Muscle of leg (tissue), 16 donors: Measurements from ENCODE around the gene PATE4. TPM values are rescaled to one million over a fixed set of nuclear protein-coding genes. Genes with fewer than 3 reads are reported as not detected.
A peak's percentile ranks its signal among the peaks of the same experiment; 100 is the strongest.

Source experiments
- DNase-seq: peaks from one replicate; pipeline ENCODE4 v3.0.0; 2013
- H3K27ac ChIP-seq: one replicate; pipeline ENCODE4 v1.5.1; 2013; ENCODE audit warnings: mild to moderate bottlenecking, low read length, control low read depth
- H3K27me3 ChIP-seq: one replicate; pipeline ENCODE4 v1.6.1; 2013; ENCODE audit warnings: low read length; ENCODE audit not compliant: control insufficient read depth, insufficient read depth
- H3K36me3 ChIP-seq: one replicate; pipeline ENCODE4 v1.6.1; 2013; ENCODE audit warnings: low read length; ENCODE audit not compliant: control insufficient read depth, insufficient read depth
- H3K4me1 ChIP-seq: one replicate; pipeline ENCODE4 v1.6.1; 2013; ENCODE audit warnings: low read length; ENCODE audit not compliant: control insufficient read depth, insufficient read depth
- H3K4me3 ChIP-seq: one replicate; pipeline ENCODE4 v1.5.1; 2013; ENCODE audit warnings: low read length, control low read depth
- H3K9me3 ChIP-seq: replicated peaks from 2 replicates; pipeline ENCODE4 v1.6.1; 2013; ENCODE audit warnings: low read depth, low read length; ENCODE audit not compliant: control insufficient read depth
- WGBS: methylation state at CpG from one replicate; pipeline ENCODE4 v1.1.5; 2013; ENCODE audit warnings: missing lambda C conversion rate; ENCODE audit not compliant: insufficient coverage; 5-methylcytosine and 5-hydroxymethylcytosine counted together
- long read RNA-seq, 11 donors: transcript quantifications; one replicate each; lab custom pipeline, GENCODE V29; 2026
- polyA plus RNA-seq, 8 donors: library from polyadenylated mRNA; unstranded; fragments of 120-200 nt; gene quantifications; one replicate each; pipeline versions ENCODE4 v1.2.1 to v1.2.3, GENCODE V29; 2013; ENCODE audit warnings: inconsistent platforms in 1 of 8, low replicate concordance in 1 of 8; ENCODE audit not compliant: insufficient read length in 8 of 8, insufficient read depth in 1 of 8
- total RNA-seq: library from RNA; stranded (reverse); fragments of 120-200 nt; gene quantifications from one replicate; pipeline ENCODE4 v1.2.4, GENCODE V29; 2013

PATE4 gene
- not detected for total RNA-seq
- polyA plus RNA-seq: under 1 TPM in 3 of 8 donors, not detected in 5; 0.09 to 0.25 (median 0.12) TPM
- long read RNA-seq, donor 1: 0 reads
- long read RNA-seq, donor 2: 0 reads
- long read RNA-seq, donor 3: 0 reads
- long read RNA-seq, donor 4: 0 reads
- long read RNA-seq, donor 5: 0 reads
- long read RNA-seq, donor 6: 0 reads
- long read RNA-seq, donor 7: 0 reads
- long read RNA-seq, donor 8: 0 reads
- long read RNA-seq, donor 9: 0 reads
- long read RNA-seq, donor 10: 0 reads
- long read RNA-seq, donor 11: 0 reads

- Histone ChIP-seq H3K36me3 (no peaks in the 10 kb centered on the region), H3K4me3 (no peak within 1 kb of the TSS), H3K27me3 (no peaks in the 10 kb centered on the region), H3K4me1 (no peaks in the 10 kb centered on the region), H3K9me3 (no peaks in the 10 kb centered on the region), H3K27ac (no peak within 1 kb of the TSS)
- DNase-seq: no peak
- WGBS: no CpG with 5 or more reads among the region's 3 CpGs
These were observed at the start of gene PATE4 for GRCh38 chr11:125833016-125833415. PATE4 (plus strand) TSS chr11:125833316; CDS start chr11:125833360, 44 bp downstream.

GRCh38 chr11:125784678-125785077 lies 48.4 kb upstream of the PATE4 start:
- H3K4me1 ChIP-seq: no peaks in the 10 kb centered on the region

GRCh38 chr11:125787827-125788226 lies 45.3 kb upstream of the PATE4 start, which contains the start of gene PATE3:
PATE3 (plus strand) TSS chr11:125788127; CDS start chr11:125788152, 25 bp downstream.
- H3K27ac ChIP-seq: no peak within 1 kb of the TSS
- H3K9me3 ChIP-seq: no peaks in the 10 kb centered on the region
- DNase-seq: no peak
- 50% methylated on average over 1 of the region's 2 CpGs for WGBS
- no peaks in the 10 kb centered on the region for H3K36me3 ChIP-seq
- no peaks in the 10 kb centered on the region for H3K27me3 ChIP-seq
- H3K4me1 ChIP-seq: no peaks in the 10 kb centered on the region
- no peak within 1 kb of the TSS for H3K4me3 ChIP-seq

More at GRCh38 chr11:125784678-125785077, 48.4 kb upstream of the PATE4 start:
- 60% methylated on average over 1 of the region's 2 CpGs for WGBS
- no peak overlapping the region for H3K4me3 ChIP-seq
- H3K27me3 ChIP-seq: no peaks in the 10 kb centered on the region
- no peaks in the 10 kb centered on the region for H3K9me3 ChIP-seq
- H3K27ac ChIP-seq: no peak overlapping the region
- no peak for DNase-seq
- H3K36me3 ChIP-seq: no peaks in the 10 kb centered on the region

GRCh38 chr11:125790825-125791224 lies 42.3 kb upstream of the PATE4 start:
- Histone ChIP-seq H3K9me3 (peaks cover 4% of the 10 kb centered on the region), H3K36me3 (no peaks in the 10 kb centered on the region), H3K27ac (no peak overlapping the region), H3K4me3 (no peak overlapping the region), H3K27me3 (no peaks in the 10 kb centered on the region), H3K4me1 (no peaks in the 10 kb centered on the region)
- DNase-seq: no peak
- WGBS: 100% methylated on average over 2 of the region's 4 CpGs

GRCh38 chr11:125797641-125798040 lies 35.5 kb upstream of the PATE4 start:
- no peak overlapping the region for H3K27ac ChIP-seq
- no peaks in the 10 kb centered on the region for H3K4me1 ChIP-seq
- WGBS: 34% methylated on average over 3 of the region's 4 CpGs
- no peak overlapping the region for H3K4me3 ChIP-seq
- no peaks in the 10 kb centered on the region for H3K36me3 ChIP-seq
- peaks cover 9% of the 10 kb centered on the region for H3K9me3 ChIP-seq
- no peaks in the 10 kb centered on the region for H3K27me3 ChIP-seq
- no peak for DNase-seq

GRCh38 chr11:125799808-125800207 lies 33.3 kb upstream of the PATE4 start:
- no CpG with 5 or more reads among the region's 2 CpGs for WGBS

GRCh38 chr11:125802387-125802786 lies 30.7 kb upstream of the PATE4 start:
- Histone ChIP-seq H3K4me3 (no peak overlapping the region), H3K4me1 (no peaks in the 10 kb centered on the region), H3K36me3 (no peaks in the 10 kb centered on the region), H3K27me3 (no peaks in the 10 kb centered on the region), H3K27ac (no peak overlapping the region), H3K9me3 (peaks cover 14% of the 10 kb centered on the region)
- DNase-seq: no peak
- WGBS: no CpG with 5 or more reads among the region's 1 CpG

More at GRCh38 chr11:125799808-125800207, 33.3 kb upstream of the PATE4 start:
- DNase-seq: no peak
- Histone ChIP-seq H3K9me3 (peaks cover 15% of the 10 kb centered on the region), H3K4me3 (no peak overlapping the region), H3K27me3 (no peaks in the 10 kb centered on the region), H3K27ac (no peak overlapping the region), H3K36me3 (no peaks in the 10 kb centered on the region), H3K4me1 (no peaks in the 10 kb centered on the region)

- H3K27ac ChIP-seq: no peak overlapping the region
- H3K4me3 ChIP-seq: no peak overlapping the region
- WGBS: 100% methylated on average over 1 of the region's 1 CpG
These were observed 25.2 kb upstream of the PATE4 start for GRCh38 chr11:125807909-125808308.

GRCh38 chr11:125835748-125836147 lies 2.6 kb downstream of the PATE4 start:
- WGBS: no CpG with 5 or more reads among the region's 6 CpGs
- Histone ChIP-seq H3K27me3 (no peaks in the 10 kb centered on the region), H3K36me3 (no peaks in the 10 kb centered on the region), H3K9me3 (no peaks in the 10 kb centered on the region), H3K4me3 (no peak overlapping the region), H3K4me1 (no peaks in the 10 kb centered on the region), H3K27ac (no peak overlapping the region)
- DNase-seq: no peak

More at GRCh38 chr11:125807909-125808308, 25.2 kb upstream of the PATE4 start:
- Histone ChIP-seq H3K36me3 (no peaks in the 10 kb centered on the region), H3K4me1 (no peaks in the 10 kb centered on the region), H3K9me3 (peaks cover 7% of the 10 kb centered on the region), H3K27me3 (no peaks in the 10 kb centered on the region)
- DNase-seq: no peak

- H3K36me3 ChIP-seq: no peaks in the 10 kb centered on the region
- H3K27me3 ChIP-seq: no peaks in the 10 kb centered on the region
- H3K9me3 ChIP-seq: peaks cover 14% of the 10 kb centered on the region
- peak; percentile 4 for DNase-seq
- no peak overlapping the region for H3K4me3 ChIP-seq
- WGBS: no CpG with 5 or more reads among the region's 3 CpGs
- H3K4me1 ChIP-seq: no peaks in the 10 kb centered on the region
- H3K27ac ChIP-seq: no peak overlapping the region
These were observed 9.3 kb downstream of the PATE4 start for GRCh38 chr11:125842321-125842948.
